HEK293 (cell line): ENCODE results near the gene KLHL25.

Source experiments
- CTCF ChIA-PET: fragments of 350-600 bp; formaldehyde crosslinking; extraction: SDS; loops from one replicate; lab custom pipeline; 2021; ENCODE audit warnings: antibody characterized with exemption; lab: Yijun Ruan, JAX
- POLR2A ChIA-PET: fragments of 300-600 bp; formaldehyde crosslinking; extraction: SDS; loops from one replicate; lab custom pipeline; 2020; ENCODE audit warnings: antibody characterized with exemption, inconsistent platforms; lab: Yijun Ruan, JAX
- H3K27ac ChIP-seq: fragments of 200-500 bp; sonication (Bioruptor generic); 2 replicates; pipeline ENCODE4 v1.5.1; 2014; ENCODE audit warnings: low read depth, low read length, control low read depth, inconsistent platforms; ENCODE audit errors: extremely low read depth
- H3K36me3 ChIP-seq, 2 experiments: fragments of 200-500 bp in 1 of 2; sonication (Bioruptor generic) in 1 of 2; 1 replicate in 1 of 2; 2 replicates in 1 of 2; pipeline ENCODE4 v1.5.1; 2014 to 2017; ENCODE audit warnings: inconsistent platforms in 2 of 2, low read length in 2 of 2; ENCODE audit not compliant: control insufficient read depth in 2 of 2, insufficient read depth in 1 of 2
- H3K4me1 ChIP-seq: fragments of 200-500 bp; sonication (Bioruptor generic); 2 replicates; pipeline ENCODE4 v1.5.1; 2014; ENCODE audit warnings: mild to moderate bottlenecking, low read length, inconsistent platforms; ENCODE audit not compliant: control insufficient read depth, insufficient read depth
- H3K4me3 ChIP-seq: 2 replicates; pipeline ENCODE4 v1.5.1; 2011; ENCODE audit warnings: low read depth, mild to moderate bottlenecking, control low read depth, low read length, moderate library complexity
- H3K9me3 ChIP-seq: fragments of 200-500 bp; sonication (Bioruptor generic); 2 replicates; pipeline ENCODE4 v1.5.1; 2014; ENCODE audit warnings: low read depth, low read length, inconsistent platforms; ENCODE audit not compliant: control insufficient read depth, insufficient read depth
- HOXA7 ChIP-seq: sonication (generic); formaldehyde crosslinking; IDR thresholded peaks from 2 replicates; pipeline ENCODE4 v1.8.1; 2022; ENCODE audit warnings: missing genetic modification reagents, borderline replicate concordance
- KLF10 ChIP-seq: fragments of 450-650 bp; IDR thresholded peaks from 2 replicates; pipeline ENCODE4 v1.5.1; 2018; ENCODE audit warnings: missing biosample characterization, mild to moderate bottlenecking, missing genetic modification characterization
- KLF7 ChIP-seq: fragments of 450-650 bp; formaldehyde crosslinking; IDR thresholded peaks from 2 replicates; pipeline ENCODE4 v1.5.1; 2016; ENCODE audit warnings: missing biosample characterization, missing genetic modification characterization, borderline replicate concordance
- MEIS1 ChIP-seq: sonication (generic); formaldehyde crosslinking; IDR thresholded peaks from 2 replicates; pipeline ENCODE4 v1.8.1; 2022; ENCODE audit warnings: missing genetic modification reagents, mild to moderate bottlenecking, borderline replicate concordance
- MZF1 ChIP-seq: fragments of 450-650 bp; formaldehyde crosslinking; IDR thresholded peaks from 2 replicates; pipeline ENCODE4 v1.5.1; 2017; ENCODE audit warnings: missing biosample characterization, missing genetic modification characterization, borderline replicate concordance
- OSR2 ChIP-seq: fragments of 450-650 bp; formaldehyde crosslinking; IDR thresholded peaks from 2 replicates; pipeline ENCODE4 v1.5.1; 2016; ENCODE audit warnings: missing biosample characterization, missing genetic modification characterization
- SALL2 ChIP-seq: fragments of 450-650 bp; formaldehyde crosslinking; IDR thresholded peaks from 2 replicates; pipeline ENCODE4 v1.5.0; 2017; ENCODE audit warnings: missing biosample characterization, mild to moderate bottlenecking, missing genetic modification characterization, borderline replicate concordance
- SCRT2 ChIP-seq: fragments of 450-650 bp; formaldehyde crosslinking; IDR thresholded peaks from 2 replicates; pipeline ENCODE4 v1.5.1; 2016; ENCODE audit warnings: missing biosample characterization, missing genetic modification characterization
- SETDB1 ChIP-seq: IDR thresholded peaks from one replicate; pipeline ENCODE4 v1.6.1; 2017; ENCODE audit warnings: mild to moderate bottlenecking, low read length, moderate library complexity, mixed read lengths; ENCODE audit not compliant: insufficient read length
- TRIM28 ChIP-seq: IDR thresholded peaks from 2 replicates; pipeline ENCODE4 v1.6.1; 2011; ENCODE audit warnings: low read length, control low read depth, borderline replicate concordance
- ZBTB48 ChIP-seq: fragments of 450-650 bp; formaldehyde crosslinking; IDR thresholded peaks from 2 replicates; pipeline ENCODE4 v1.5.1; 2016; ENCODE audit warnings: missing biosample characterization, missing genetic modification characterization
- ZNF114 ChIP-seq: fragments of 450-650 bp; formaldehyde crosslinking; IDR thresholded peaks from 2 replicates; pipeline ENCODE4 v1.5.0; 2017; ENCODE audit warnings: missing biosample characterization, missing genetic modification characterization
- ZNF2 ChIP-seq: fragments of 450-650 bp; formaldehyde crosslinking; IDR thresholded peaks from 2 replicates; pipeline ENCODE4 v1.5.1; 2016; ENCODE audit warnings: missing biosample characterization, missing genetic modification characterization
- ZNF302 ChIP-seq: fragments of 450-650 bp; formaldehyde crosslinking; IDR thresholded peaks from 2 replicates; pipeline ENCODE4 v1.5.1; 2016; ENCODE audit warnings: missing biosample characterization, missing genetic modification characterization, low read depth
- ZNF335 ChIP-seq: fragments of 450-650 bp; formaldehyde crosslinking; conservative IDR thresholded peaks from 2 replicates; pipeline ENCODE4 v1.5.1; 2016; ENCODE audit warnings: missing biosample characterization, missing genetic modification characterization
- ZNF350 ChIP-seq: fragments of 450-650 bp; formaldehyde crosslinking; IDR thresholded peaks from 2 replicates; pipeline ENCODE4 v1.5.0; 2017; ENCODE audit warnings: missing biosample characterization, mild to moderate bottlenecking, missing genetic modification characterization
- ZNF416 ChIP-seq: fragments of 450-650 bp; formaldehyde crosslinking; IDR thresholded peaks from 2 replicates; pipeline ENCODE4 v1.5.1; 2016; ENCODE audit warnings: missing biosample characterization, missing genetic modification characterization
- ZNF473 ChIP-seq: fragments of 450-650 bp; formaldehyde crosslinking; IDR thresholded peaks from 2 replicates; pipeline ENCODE4 v1.5.1; 2017; ENCODE audit warnings: missing biosample characterization, missing genetic modification characterization
- ZNF560 ChIP-seq: fragments of 450-650 bp; formaldehyde crosslinking; IDR thresholded peaks from 2 replicates; pipeline ENCODE4 v1.5.1; 2017; ENCODE audit warnings: missing biosample characterization, missing genetic modification characterization, borderline replicate concordance
- ZNF621 ChIP-seq: fragments of 450-650 bp; formaldehyde crosslinking; IDR thresholded peaks from 2 replicates; pipeline ENCODE4 v1.5.1; 2017; ENCODE audit warnings: missing biosample characterization, missing genetic modification characterization
- ZNF658 ChIP-seq: fragments of 450-650 bp; formaldehyde crosslinking; IDR thresholded peaks from 2 replicates; pipeline ENCODE4; 2016; ENCODE audit warnings: missing biosample characterization, missing genetic modification characterization
- ZNF677 ChIP-seq: fragments of 450-650 bp; IDR thresholded peaks from 2 replicates; pipeline ENCODE4 v1.5.0; 2018; ENCODE audit warnings: missing biosample characterization, mild to moderate bottlenecking, missing genetic modification characterization, moderate library complexity
- ZNF747 ChIP-seq: fragments of 450-650 bp; formaldehyde crosslinking; IDR thresholded peaks from 2 replicates; pipeline ENCODE4 v1.5.1; 2016; ENCODE audit warnings: missing biosample characterization, missing genetic modification characterization
- ZNF837 ChIP-seq: fragments of 450-650 bp; formaldehyde crosslinking; IDR thresholded peaks from 2 replicates; pipeline ENCODE4 v1.5.1; 2016; ENCODE audit warnings: missing biosample characterization, missing genetic modification characterization
- TF ChIP-seq, protein P1 (sequence below): fragments of 450-650 bp; IDR thresholded peaks from 2 replicates; pipeline ENCODE4 v1.5.1; 2018; ENCODE audit warnings: missing biosample characterization, missing genetic modification characterization
- TF ChIP-seq, protein P2 (sequence below): fragments of 450-650 bp; formaldehyde crosslinking; IDR thresholded peaks from 2 replicates; pipeline ENCODE4 v1.5.1; 2017; ENCODE audit warnings: missing biosample characterization, missing genetic modification characterization
- TF ChIP-seq, protein P3 (sequence below): fragments of 450-650 bp; formaldehyde crosslinking; IDR thresholded peaks from 2 replicates; pipeline ENCODE4 v1.5.1; 2017; ENCODE audit warnings: missing biosample characterization, missing genetic modification characterization
- TF ChIP-seq, protein P4 (sequence below): fragments of 450-650 bp; formaldehyde crosslinking; IDR thresholded peaks from 2 replicates; pipeline ENCODE4 v1.5.1; 2016; ENCODE audit warnings: missing biosample characterization, missing genetic modification characterization

Gene KLHL25

DNA sequence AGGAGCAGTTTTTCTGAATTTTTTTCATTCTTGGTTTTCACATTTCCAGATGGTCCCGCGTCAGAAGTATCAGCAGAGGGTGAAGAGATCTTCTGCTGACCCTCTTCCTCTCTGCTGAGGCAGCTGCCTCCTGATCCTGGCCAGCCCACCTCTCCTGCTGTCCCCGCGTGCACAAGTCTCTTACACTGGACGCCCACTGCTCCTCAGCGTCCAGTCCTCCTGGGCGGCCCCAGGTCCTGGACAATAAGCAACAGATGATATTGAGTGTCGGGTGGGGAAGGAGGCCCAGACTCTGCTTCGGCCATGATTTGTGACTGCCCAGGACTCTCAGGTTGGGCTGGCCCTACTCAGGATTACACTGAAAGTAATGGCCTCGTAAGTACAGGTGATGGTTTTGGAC lies 50.1 kb downstream of the KLHL25 start:
- CTCF ChIA-PET = no interaction called here
- POLR2A ChIA-PET = no interaction called here
- Histone ChIP-seq H3K36me3 (peaks cover 12 to 79% of the 10 kb centered on the region in 2 experiments), H3K9me3 (no peaks in the 10 kb centered on the region), H3K4me3 (no peak overlapping the region), H3K4me1 (no peaks in the 10 kb centered on the region), H3K27ac (no peak overlapping the region)
- TF ChIP-seq ZNF473 (tag by site-specific recombination) = no peak
- no peak for TF ChIP-seq HOXA7 (CRISPR knock-in tag)
- no peak for TF ChIP-seq ZNF335 (tag by site-specific recombination)
- TF ChIP-seq ZNF747 (tag by site-specific recombination) = no peak
- no peak for TF ChIP-seq TRIM28
- TF ChIP-seq, protein P1, sequence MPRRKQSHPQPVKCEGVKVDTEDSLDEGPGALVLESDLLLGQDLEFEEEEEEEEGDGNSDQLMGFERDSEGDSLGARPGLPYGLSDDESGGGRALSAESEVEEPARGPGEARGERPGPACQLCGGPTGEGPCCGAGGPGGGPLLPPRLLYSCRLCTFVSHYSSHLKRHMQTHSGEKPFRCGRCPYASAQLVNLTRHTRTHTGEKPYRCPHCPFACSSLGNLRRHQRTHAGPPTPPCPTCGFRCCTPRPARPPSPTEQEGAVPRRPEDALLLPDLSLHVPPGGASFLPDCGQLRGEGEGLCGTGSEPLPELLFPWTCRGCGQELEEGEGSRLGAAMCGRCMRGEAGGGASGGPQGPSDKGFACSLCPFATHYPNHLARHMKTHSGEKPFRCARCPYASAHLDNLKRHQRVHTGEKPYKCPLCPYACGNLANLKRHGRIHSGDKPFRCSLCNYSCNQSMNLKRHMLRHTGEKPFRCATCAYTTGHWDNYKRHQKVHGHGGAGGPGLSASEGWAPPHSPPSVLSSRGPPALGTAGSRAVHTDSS = no peak
- no peak for TF ChIP-seq SALL2 (tag by site-specific recombination)
- no peak for TF ChIP-seq MEIS1
- TF ChIP-seq ZNF2 (tag by site-specific recombination) = no peak
- no peak for TF ChIP-seq ZNF302 (tag by site-specific recombination)
- TF ChIP-seq ZNF677 = no peak
- no peak for TF ChIP-seq ZNF560 (tag by site-specific recombination)
- TF ChIP-seq ZNF837 = no peak
- TF ChIP-seq, protein P2, sequence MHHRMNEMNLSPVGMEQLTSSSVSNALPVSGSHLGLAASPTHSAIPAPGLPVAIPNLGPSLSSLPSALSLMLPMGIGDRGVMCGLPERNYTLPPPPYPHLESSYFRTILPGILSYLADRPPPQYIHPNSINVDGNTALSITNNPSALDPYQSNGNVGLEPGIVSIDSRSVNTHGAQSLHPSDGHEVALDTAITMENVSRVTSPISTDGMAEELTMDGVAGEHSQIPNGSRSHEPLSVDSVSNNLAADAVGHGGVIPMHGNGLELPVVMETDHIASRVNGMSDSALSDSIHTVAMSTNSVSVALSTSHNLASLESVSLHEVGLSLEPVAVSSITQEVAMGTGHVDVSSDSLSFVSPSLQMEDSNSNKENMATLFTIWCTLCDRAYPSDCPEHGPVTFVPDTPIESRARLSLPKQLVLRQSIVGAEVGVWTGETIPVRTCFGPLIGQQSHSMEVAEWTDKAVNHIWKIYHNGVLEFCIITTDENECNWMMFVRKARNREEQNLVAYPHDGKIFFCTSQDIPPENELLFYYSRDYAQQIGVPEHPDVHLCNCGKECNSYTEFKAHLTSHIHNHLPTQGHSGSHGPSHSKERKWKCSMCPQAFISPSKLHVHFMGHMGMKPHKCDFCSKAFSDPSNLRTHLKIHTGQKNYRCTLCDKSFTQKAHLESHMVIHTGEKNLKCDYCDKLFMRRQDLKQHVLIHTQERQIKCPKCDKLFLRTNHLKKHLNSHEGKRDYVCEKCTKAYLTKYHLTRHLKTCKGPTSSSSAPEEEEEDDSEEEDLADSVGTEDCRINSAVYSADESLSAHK (tag by site-specific recombination) = no peak
- TF ChIP-seq OSR2 (tag by site-specific recombination) = no peak
- TF ChIP-seq ZNF114 = no peak
- no peak for TF ChIP-seq KLF7 (tag by site-specific recombination)
- TF ChIP-seq ZNF621 (tag by site-specific recombination) = no peak
- no peak for TF ChIP-seq MZF1 (tag by site-specific recombination)

DNA sequence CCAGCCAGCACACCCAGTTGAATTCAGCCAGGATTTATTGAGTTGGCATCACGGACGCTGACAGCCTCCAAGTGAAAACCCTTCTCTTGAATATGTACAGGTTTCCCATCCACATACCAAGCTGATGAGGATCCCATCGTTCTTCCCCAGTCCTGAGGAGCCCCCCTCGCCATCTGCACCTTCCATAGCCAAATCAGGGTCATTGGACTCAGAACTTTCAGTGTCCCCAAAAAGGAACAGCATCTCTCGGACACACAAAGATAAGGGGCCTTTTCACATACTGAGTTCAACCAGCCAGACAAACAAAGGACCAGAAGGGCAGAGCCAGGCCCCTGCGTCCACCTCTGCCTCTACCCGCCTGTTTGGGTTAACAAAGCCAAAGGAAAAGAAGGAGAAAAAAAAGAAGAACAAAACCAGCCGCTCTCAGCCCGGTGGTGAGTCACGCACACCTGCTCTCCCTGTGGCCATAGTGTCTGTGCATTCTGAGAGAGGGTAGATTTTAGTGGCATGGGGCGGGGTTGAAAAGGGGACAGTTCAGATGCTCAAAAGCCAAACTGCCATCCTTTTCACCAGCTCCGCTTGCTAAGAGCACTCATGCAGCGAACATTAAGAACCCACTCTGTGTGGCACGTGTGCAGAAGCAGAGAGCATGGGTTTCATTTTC lies 51.2 kb downstream of the KLHL25 start:
- Histone ChIP-seq H3K9me3 (no peaks in the 10 kb centered on the region), H3K36me3 (peaks cover 19 to 78% of the 10 kb centered on the region in 2 experiments), H3K4me3 (no peak overlapping the region), H3K4me1 (no peaks in the 10 kb centered on the region), H3K27ac (no peak overlapping the region)
- TF ChIP-seq KLF10 (tag by site-specific recombination) (no peak), ZBTB48 (no peak), SCRT2 (tag by site-specific recombination) (no peak), ZNF658 (no peak), ZNF350 (tag by site-specific recombination) (no peak), ZNF416 (no peak), SETDB1 (no peak)
- TF ChIP-seq, protein P3, sequence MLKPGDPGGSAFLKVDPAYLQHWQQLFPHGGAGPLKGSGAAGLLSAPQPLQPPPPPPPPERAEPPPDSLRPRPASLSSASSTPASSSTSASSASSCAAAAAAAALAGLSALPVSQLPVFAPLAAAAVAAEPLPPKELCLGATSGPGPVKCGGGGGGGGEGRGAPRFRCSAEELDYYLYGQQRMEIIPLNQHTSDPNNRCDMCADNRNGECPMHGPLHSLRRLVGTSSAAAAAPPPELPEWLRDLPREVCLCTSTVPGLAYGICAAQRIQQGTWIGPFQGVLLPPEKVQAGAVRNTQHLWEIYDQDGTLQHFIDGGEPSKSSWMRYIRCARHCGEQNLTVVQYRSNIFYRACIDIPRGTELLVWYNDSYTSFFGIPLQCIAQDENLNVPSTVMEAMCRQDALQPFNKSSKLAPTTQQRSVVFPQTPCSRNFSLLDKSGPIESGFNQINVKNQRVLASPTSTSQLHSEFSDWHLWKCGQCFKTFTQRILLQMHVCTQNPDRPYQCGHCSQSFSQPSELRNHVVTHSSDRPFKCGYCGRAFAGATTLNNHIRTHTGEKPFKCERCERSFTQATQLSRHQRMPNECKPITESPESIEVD (tag by site-specific recombination) = no peak
- TF ChIP-seq, protein P4, sequence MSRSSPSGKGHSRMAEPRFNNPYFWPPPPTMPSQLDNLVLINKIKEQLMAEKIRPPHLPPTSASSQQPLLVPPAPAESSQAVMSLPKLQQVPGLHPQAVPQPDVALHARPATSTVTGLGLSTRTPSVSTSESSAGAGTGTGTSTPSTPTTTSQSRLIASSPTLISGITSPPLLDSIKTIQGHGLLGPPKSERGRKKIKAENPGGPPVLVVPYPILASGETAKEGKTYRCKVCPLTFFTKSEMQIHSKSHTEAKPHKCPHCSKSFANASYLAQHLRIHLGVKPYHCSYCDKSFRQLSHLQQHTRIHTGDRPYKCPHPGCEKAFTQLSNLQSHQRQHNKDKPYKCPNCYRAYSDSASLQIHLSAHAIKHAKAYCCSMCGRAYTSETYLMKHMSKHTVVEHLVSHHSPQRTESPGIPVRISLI (tag by site-specific recombination) = no peak
- CTCF ChIA-PET = interaction anchor here (2.0 kb wide), 1 partner anchor 14 kb away, joined by 5 read pairs; no protein-coding TSS in a partner anchor
- POLR2A ChIA-PET = no interaction called here
